Measurements from ENCODE around the gene DNM1.

GRCh38 chr9:128187361-128187760 is 15.8 kb upstream of the DNM1 start:
- TF ChIP-seq FOXM1 (IDR thresholded peaks at IDR 0.05; ENCODE audit: borderline replicate concordance, low read depth), result no peak
- TF ChIP-seq TEAD4 (IDR thresholded peaks at IDR 0.05), result no peak
- no peak for TF ChIP-seq ZBTB7A (IDR thresholded peaks at IDR 0.05; ENCODE audit: low read depth)
- no peak for TF ChIP-seq RAD21 (IDR thresholded peaks at IDR 0.05; ENCODE audit: low read depth)
- no peak for TF ChIP-seq NFIC (IDR thresholded peaks at IDR 0.05)
- TF ChIP-seq MAX (IDR thresholded peaks at IDR 0.05), result no peak
- no peak for TF ChIP-seq CEBPB (IDR thresholded peaks at IDR 0.05)
- TF ChIP-seq EP300 (IDR thresholded peaks at IDR 0.05; ENCODE audit: borderline replicate concordance), result no peak
- TF ChIP-seq EGR1 (IDR thresholded peaks at IDR 0.05), result no peak
- TF ChIP-seq CREB1 (IDR thresholded peaks at IDR 0.05; ENCODE audit: low read depth), result no peak
- no peak for TF ChIP-seq TCF12 (IDR thresholded peaks at IDR 0.05; ENCODE audit: low read depth)
